NOMO-1 treated with dmso at 0.1 percent for 144 hours (cell line): Measurements from ENCODE around the gene LRSAM1.
A peak's percentile ranks its signal among the peaks of the same experiment; 100 is the strongest.

Experiments used
- DNase-seq: peaks from one replicate; lab custom pipeline; 2025; ENCODE audit not compliant: unreplicated experiment; lab: John Stamatoyannopoulos, UW

The LRSAM1 gene

GRCh38 chr9:127495884-127496555 lies 44.7 kb downstream of the LRSAM1 start:
- DNase-seq = no peak

GRCh38 chr9:127496974-127497373 lies 45.7 kb downstream of the LRSAM1 start:
- DNase-seq = no peak

GRCh38 chr9:127497656-127498290 lies 46.5 kb downstream of the LRSAM1 start:
- no peak for DNase-seq

GRCh38 chr9:127498298-127498697 lies 47.0 kb downstream of the LRSAM1 start:
- DNase-seq = no peak

- no peak for DNase-seq
These were observed 49.1 kb downstream of the LRSAM1 start for GRCh38 chr9:127500399-127500798.

- no peak for DNase-seq
These were observed 49.6 kb downstream of the LRSAM1 start for GRCh38 chr9:127500862-127501261.

GRCh38 chr9:127501821-127502343 lies 50.6 kb downstream of the LRSAM1 start:
- no peak for DNase-seq

GRCh38 chr9:127502706-127503378 lies 51.5 kb downstream of the LRSAM1 start:
- no peak for DNase-seq

GRCh38 chr9:127503379-127503921 lies 52.1 kb downstream of the LRSAM1 start:
- no peak for DNase-seq

- peak; percentile 92 for DNase-seq
These were observed 52.9 kb downstream of the LRSAM1 start for GRCh38 chr9:127503947-127504886.

GRCh38 chr9:127504887-127505251 lies 53.6 kb downstream of the LRSAM1 start:
- no peak for DNase-seq

- no peak for DNase-seq
These were observed 54.2 kb downstream of the LRSAM1 start for GRCh38 chr9:127505396-127506116.

- no peak for DNase-seq
These were observed 55.0 kb downstream of the LRSAM1 start for GRCh38 chr9:127506117-127506813.

GRCh38 chr9:127506814-127507750 lies 55.8 kb downstream of the LRSAM1 start:
- no peak for DNase-seq

- DNase-seq = no peak
These were observed 56.7 kb downstream of the LRSAM1 start for GRCh38 chr9:127507751-127508648.

- no peak for DNase-seq
These were observed 57.6 kb downstream of the LRSAM1 start for GRCh38 chr9:127508901-127509260.

GRCh38 chr9:127509261-127509954 lies 58.1 kb downstream of the LRSAM1 start:
- no peak for DNase-seq
